NB4 (cell line): ENCODE data around the gene DDX5.

Experiments used
- MYC ChIP-seq: IDR thresholded peaks from 2 replicates; pipeline ENCODE4 v1.6.1; 2011; ENCODE audit warnings: low read depth, low read length
- POLR2A ChIP-seq: IDR thresholded peaks from 2 replicates; pipeline ENCODE4 v1.6.1; 2011; ENCODE audit warnings: mild to moderate bottlenecking; ENCODE audit not compliant: insufficient read length; ENCODE audit errors: extremely low read depth
- TF ChIP-seq, protein P1 (sequence below): IDR thresholded peaks from one replicate; pipeline ENCODE4 v1.5.1; 2012; ENCODE audit warnings: low read depth, low read length
- TF ChIP-seq, protein P2 (sequence below): IDR thresholded peaks from 2 replicates; pipeline ENCODE4 v1.6.1; 2011; ENCODE audit warnings: low read depth, low read length

DNA sequence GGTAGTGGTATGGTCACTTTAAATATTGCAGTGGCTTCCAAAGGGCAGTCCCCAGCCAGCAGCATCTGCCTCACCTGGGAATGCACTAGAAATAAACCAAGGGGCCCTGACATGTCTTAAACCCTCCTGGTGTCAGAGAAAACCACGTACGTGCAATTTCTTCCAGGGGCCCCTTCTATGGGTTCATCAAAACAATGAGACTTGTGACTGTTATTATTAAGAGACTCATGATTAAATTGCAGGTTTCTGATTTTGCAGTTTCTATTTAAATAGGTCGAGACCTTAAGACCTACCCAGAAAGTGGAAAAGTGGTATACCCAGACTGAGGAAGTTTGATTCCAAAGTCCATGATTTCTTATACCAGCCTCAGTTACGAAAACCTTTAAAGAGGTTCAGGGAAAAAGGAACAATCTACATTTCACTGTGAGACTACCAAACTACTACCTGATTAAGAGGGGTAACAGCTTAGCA is 8.5 kb downstream of the DDX5 start:
- TF ChIP-seq, protein P1, sequence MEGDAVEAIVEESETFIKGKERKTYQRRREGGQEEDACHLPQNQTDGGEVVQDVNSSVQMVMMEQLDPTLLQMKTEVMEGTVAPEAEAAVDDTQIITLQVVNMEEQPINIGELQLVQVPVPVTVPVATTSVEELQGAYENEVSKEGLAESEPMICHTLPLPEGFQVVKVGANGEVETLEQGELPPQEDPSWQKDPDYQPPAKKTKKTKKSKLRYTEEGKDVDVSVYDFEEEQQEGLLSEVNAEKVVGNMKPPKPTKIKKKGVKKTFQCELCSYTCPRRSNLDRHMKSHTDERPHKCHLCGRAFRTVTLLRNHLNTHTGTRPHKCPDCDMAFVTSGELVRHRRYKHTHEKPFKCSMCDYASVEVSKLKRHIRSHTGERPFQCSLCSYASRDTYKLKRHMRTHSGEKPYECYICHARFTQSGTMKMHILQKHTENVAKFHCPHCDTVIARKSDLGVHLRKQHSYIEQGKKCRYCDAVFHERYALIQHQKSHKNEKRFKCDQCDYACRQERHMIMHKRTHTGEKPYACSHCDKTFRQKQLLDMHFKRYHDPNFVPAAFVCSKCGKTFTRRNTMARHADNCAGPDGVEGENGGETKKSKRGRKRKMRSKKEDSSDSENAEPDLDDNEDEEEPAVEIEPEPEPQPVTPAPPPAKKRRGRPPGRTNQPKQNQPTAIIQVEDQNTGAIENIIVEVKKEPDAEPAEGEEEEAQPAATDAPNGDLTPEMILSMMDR: no peak
- no peak for TF ChIP-seq MYC
- TF ChIP-seq, protein P2, sequence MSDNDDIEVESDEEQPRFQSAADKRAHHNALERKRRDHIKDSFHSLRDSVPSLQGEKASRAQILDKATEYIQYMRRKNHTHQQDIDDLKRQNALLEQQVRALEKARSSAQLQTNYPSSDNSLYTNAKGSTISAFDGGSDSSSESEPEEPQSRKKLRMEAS: no peak
- no peak for TF ChIP-seq POLR2A
